Mesendoderm (in vitro differentiated cells): Measurements from ENCODE around the gene OGDH.

ENCODE experiments used
- DNase-seq: peaks from one replicate; pipeline ENCODE4 v3.0.0; 2013
- H2AK5ac ChIP-seq: 2 replicates; pipeline ENCODE4 v1.6.1; 2013; ENCODE audit warnings: low read length, inconsistent platforms
- H2BK120ac ChIP-seq: 2 replicates; pipeline ENCODE4 v1.6.1; 2013; ENCODE audit warnings: low read depth, mild to moderate bottlenecking, low read length, moderate library complexity, mixed read lengths
- H2BK15ac ChIP-seq: replicated peaks from 2 replicates; pipeline ENCODE4 v1.6.1; 2013; ENCODE audit warnings: low read depth, mild to moderate bottlenecking, moderate library complexity
- H2BK5ac ChIP-seq: 2 replicates; pipeline ENCODE4 v1.6.1; 2013; ENCODE audit warnings: low read length, inconsistent platforms
- H3K18ac ChIP-seq: 2 replicates; pipeline ENCODE4 v1.6.1; 2013; ENCODE audit warnings: mild to moderate bottlenecking, low read length, mixed read lengths
- H3K23ac ChIP-seq: one replicate; pipeline ENCODE4 v1.6.1; 2013; ENCODE audit warnings: low read length
- H3K27ac ChIP-seq: 2 replicates; pipeline ENCODE4 v1.5.1; 2013; ENCODE audit warnings: low read depth, mild to moderate bottlenecking, inconsistent platforms, low read length, moderate library complexity
- H3K27me3 ChIP-seq: 2 replicates; pipeline ENCODE4 v1.6.1; 2013; ENCODE audit warnings: low read length, control low read depth, mild to moderate bottlenecking, inconsistent platforms; ENCODE audit not compliant: insufficient read depth, poor library complexity
- H3K36me3 ChIP-seq: 2 replicates; pipeline ENCODE4 v1.6.1; 2013; ENCODE audit warnings: low read length, inconsistent platforms; ENCODE audit not compliant: control insufficient read depth, insufficient read depth
- H3K4ac ChIP-seq: one replicate; pipeline ENCODE4 v1.6.1; 2013; ENCODE audit warnings: low read depth, mild to moderate bottlenecking, low read length, moderate library complexity
- H3K4me1 ChIP-seq: 2 replicates; pipeline ENCODE4 v1.6.1; 2013; ENCODE audit warnings: low read depth, low read length, inconsistent platforms; ENCODE audit not compliant: control insufficient read depth
- H3K4me2 ChIP-seq: 2 replicates; pipeline ENCODE4 v1.6.1; 2013; ENCODE audit warnings: low read length
- H3K4me3 ChIP-seq: 2 replicates; pipeline ENCODE4 v1.5.1; 2013; ENCODE audit warnings: mild to moderate bottlenecking, low read length
- H3K56ac ChIP-seq: one replicate; pipeline ENCODE4 v1.6.1; 2013; ENCODE audit warnings: low read length
- H3K79me1 ChIP-seq: 2 replicates; pipeline ENCODE4 v1.6.1; 2013; ENCODE audit warnings: low read length, inconsistent platforms
- H3K79me2 ChIP-seq: 2 replicates; pipeline ENCODE4 v1.6.1; 2013; ENCODE audit warnings: mild to moderate bottlenecking, low read length; ENCODE audit not compliant: control insufficient read depth, insufficient read depth
- H3K9ac ChIP-seq: 2 replicates; pipeline ENCODE4 v1.6.1; 2013; ENCODE audit warnings: low read length, inconsistent platforms
- H4K5ac ChIP-seq: one replicate; pipeline ENCODE4 v1.6.1; 2013; ENCODE audit warnings: low read length
- H4K8ac ChIP-seq: one replicate; pipeline ENCODE4 v1.6.1; 2013; ENCODE audit warnings: low read depth, mild to moderate bottlenecking, control low read depth, low read length, moderate library complexity
- WGBS: extraction: QIAGEN DNeasy Blood & Tissue Kit; methylation state at CpG from one replicate; pipeline ENCODE4 v1.1.7; 2013; ENCODE audit warnings: low lambda C conversion rate, missing lambda C conversion rate; ENCODE audit not compliant: insufficient coverage; ENCODE audit errors: extremely low coverage; 5-methylcytosine and 5-hydroxymethylcytosine counted together

Gene OGDH

DNA sequence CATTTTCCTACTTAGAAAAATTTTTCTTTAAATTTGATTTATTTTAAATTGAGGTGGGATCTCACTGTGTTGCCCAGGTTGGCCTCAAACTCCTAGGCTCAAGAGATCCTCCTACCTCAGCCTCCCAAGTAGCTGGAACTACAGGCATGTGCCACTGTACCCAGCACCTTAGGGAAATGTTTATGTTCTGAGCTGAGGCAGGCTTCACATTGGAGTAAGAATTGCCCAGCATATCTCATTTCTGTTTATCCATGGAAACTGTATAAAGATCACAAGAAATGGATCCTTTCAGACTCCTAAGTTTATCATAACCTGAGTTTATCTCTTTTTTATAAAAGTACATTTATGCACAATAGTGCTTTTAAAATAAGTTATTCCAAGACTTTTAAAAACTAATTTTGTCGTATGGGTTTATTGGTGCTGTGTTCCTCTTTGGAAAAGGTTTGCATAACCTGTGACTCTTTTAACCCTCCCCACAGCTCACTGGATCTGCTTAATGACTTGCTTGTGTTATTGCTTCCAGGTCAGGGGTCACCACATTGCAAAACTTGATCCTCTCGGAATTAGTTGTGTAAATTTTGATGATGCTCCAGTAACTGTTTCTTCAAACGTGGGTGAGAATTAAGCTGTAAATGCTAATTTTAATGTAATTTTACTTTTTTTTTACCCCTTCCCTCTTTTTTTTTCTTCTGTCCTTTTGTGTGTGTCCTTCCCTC is 40.7 kb downstream of the OGDH start:
- Histone ChIP-seq H3K23ac (no peak overlapping the region), H3K36me3 (peaks cover 7% of the 10 kb centered on the region)
- no CpG with 5 or more reads among the region's 3 CpGs for WGBS

DNA sequence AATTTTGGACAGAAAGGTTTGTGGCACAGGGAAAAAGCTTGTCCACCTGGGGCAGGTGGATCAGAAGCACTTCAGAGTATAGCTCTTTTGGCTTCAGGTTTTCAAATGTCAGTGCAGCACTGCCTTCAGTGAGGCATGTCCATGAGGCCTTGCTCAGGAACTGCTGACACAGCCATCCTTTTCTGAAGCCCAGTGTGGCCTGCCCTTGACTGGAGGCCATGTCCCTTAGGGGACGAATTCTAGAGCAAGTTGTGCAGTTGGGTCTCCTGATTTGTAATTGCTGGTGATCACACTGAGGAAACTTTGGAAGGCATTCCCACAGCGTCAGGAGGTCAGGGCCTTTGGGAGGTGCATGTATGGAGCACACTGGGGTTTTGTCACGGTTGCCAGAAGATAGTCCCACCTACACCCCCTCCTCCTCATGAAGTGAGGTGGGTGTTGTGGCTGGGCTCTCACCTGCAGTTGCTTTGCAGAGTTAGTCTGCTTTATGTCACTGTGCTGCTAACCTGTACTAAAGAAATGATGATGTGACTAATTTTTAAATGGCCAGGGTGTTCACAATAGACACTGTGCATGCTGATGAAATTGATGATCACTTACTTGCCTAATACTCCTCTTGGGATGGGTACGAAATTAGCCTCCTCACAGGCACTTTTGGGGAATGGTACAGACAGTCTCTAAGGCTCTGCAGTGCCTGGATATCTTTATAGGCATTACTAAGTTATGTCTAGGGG is 41.7 kb downstream of the OGDH start:
- Histone ChIP-seq H2BK5ac (no peak overlapping the region), H4K8ac (no peak overlapping the region), H3K23ac (no peak overlapping the region), H3K4me3 (no peak overlapping the region), H4K5ac (no peak overlapping the region), H3K56ac (no peak overlapping the region), H3K4me1 (no peaks in the 10 kb centered on the region), H3K27ac (no peak overlapping the region), H3K9ac (no peak overlapping the region), H2AK5ac (no peak overlapping the region), H3K79me1 (no peaks in the 10 kb centered on the region), H3K79me2 (no peaks in the 10 kb centered on the region), H3K27me3 (no peaks in the 10 kb centered on the region), H2BK120ac (no peak overlapping the region), H3K18ac (no peak overlapping the region), H3K36me3 (peaks cover 7% of the 10 kb centered on the region), H3K4ac (no peak overlapping the region), H3K4me2 (no peak overlapping the region), H2BK15ac (no peak overlapping the region)
- DNase-seq: no peak
- no CpG with 5 or more reads among the region's 4 CpGs for WGBS

More for the DNA sequence above, 40.7 kb downstream of the OGDH start:
- DNase-seq: no peak
- Histone ChIP-seq H3K9ac (no peak overlapping the region), H3K4me3 (no peak overlapping the region), H3K4ac (no peak overlapping the region), H3K27me3 (no peaks in the 10 kb centered on the region), H4K8ac (no peak overlapping the region), H3K18ac (no peak overlapping the region), H2AK5ac (no peak overlapping the region), H2BK15ac (no peak overlapping the region), H3K27ac (no peak overlapping the region), H3K4me1 (no peaks in the 10 kb centered on the region), H3K79me1 (no peaks in the 10 kb centered on the region), H2BK120ac (no peak overlapping the region), H2BK5ac (no peak overlapping the region), H3K4me2 (no peak overlapping the region), H3K56ac (no peak overlapping the region), H4K5ac (no peak overlapping the region), H3K79me2 (no peaks in the 10 kb centered on the region)

GRCh38 chr7:44650242-44650641 is 43.8 kb downstream of the OGDH start:
- Histone ChIP-seq H4K8ac (no peak overlapping the region), H3K4me2 (no peak overlapping the region), H3K4ac (no peak overlapping the region), H2BK120ac (no peak overlapping the region), H3K79me2 (no peaks in the 10 kb centered on the region), H4K5ac (no peak overlapping the region), H3K27me3 (no peaks in the 10 kb centered on the region), H3K18ac (no peak overlapping the region), H3K4me3 (no peak overlapping the region), H2AK5ac (no peak overlapping the region), H3K79me1 (no peaks in the 10 kb centered on the region), H2BK15ac (no peak overlapping the region), H3K23ac (no peak overlapping the region), H3K56ac (no peak overlapping the region), H2BK5ac (no peak overlapping the region), H3K27ac (no peak overlapping the region), H3K4me1 (no peaks in the 10 kb centered on the region), H3K36me3 (peaks cover 9% of the 10 kb centered on the region), H3K9ac (no peak overlapping the region)
- no CpG with 5 or more reads among the region's 4 CpGs for WGBS
- no peak for DNase-seq

GRCh38 chr7:44650772-44651171 is 44.3 kb downstream of the OGDH start:
- H2BK120ac ChIP-seq: no peak overlapping the region
- H3K23ac ChIP-seq: no peak overlapping the region
- no peak overlapping the region for H4K5ac ChIP-seq
- H3K79me2 ChIP-seq: no peaks in the 10 kb centered on the region
- WGBS: no CpG with 5 or more reads among the region's 5 CpGs
- DNase-seq: no peak
- H2BK15ac ChIP-seq: no peak overlapping the region
- no peak overlapping the region for H3K9ac ChIP-seq
- H3K4me1 ChIP-seq: no peaks in the 10 kb centered on the region
- no peak overlapping the region for H3K4me3 ChIP-seq
- H3K79me1 ChIP-seq: no peaks in the 10 kb centered on the region
- peaks cover 9% of the 10 kb centered on the region for H3K36me3 ChIP-seq
- H4K8ac ChIP-seq: no peak overlapping the region
- H3K27me3 ChIP-seq: no peaks in the 10 kb centered on the region
- no peak overlapping the region for H2AK5ac ChIP-seq
- H3K4me2 ChIP-seq: no peak overlapping the region
- no peak overlapping the region for H3K27ac ChIP-seq
- H3K4ac ChIP-seq: no peak overlapping the region
- no peak overlapping the region for H3K56ac ChIP-seq
- no peak overlapping the region for H2BK5ac ChIP-seq
- no peak overlapping the region for H3K18ac ChIP-seq

DNA sequence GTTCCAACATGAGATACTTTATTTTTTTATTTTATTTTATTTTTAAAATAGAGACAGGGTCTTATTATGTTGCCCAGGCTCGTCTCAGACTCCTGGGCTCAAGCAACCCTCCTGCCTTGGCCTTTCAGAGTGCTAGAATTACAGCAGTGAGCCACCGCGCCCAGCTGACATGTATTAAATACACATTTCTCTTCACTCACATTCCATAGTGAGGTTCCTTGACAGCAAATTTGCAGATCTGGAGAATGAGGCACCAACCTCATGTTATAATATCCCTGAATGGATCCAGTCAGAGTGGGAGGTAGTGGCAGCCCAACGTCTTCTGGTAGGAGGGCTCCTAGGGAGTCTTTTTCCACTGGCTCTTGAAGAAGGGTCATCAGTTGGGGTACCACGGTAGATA is 46.1 kb downstream of the OGDH start:
- Histone ChIP-seq H2BK120ac (no peak overlapping the region), H3K27ac (no peak overlapping the region), H3K4ac (no peak overlapping the region), H2BK15ac (no peak overlapping the region), H3K9ac (no peak overlapping the region), H2AK5ac (no peak overlapping the region), H3K23ac (no peak overlapping the region), H4K5ac (no peak overlapping the region), H3K18ac (no peak overlapping the region), H4K8ac (no peak overlapping the region), H3K56ac (no peak overlapping the region), H3K79me2 (no peaks in the 10 kb centered on the region), H3K27me3 (no peaks in the 10 kb centered on the region), H3K4me3 (no peak overlapping the region), H3K4me2 (no peak overlapping the region), H2BK5ac (no peak overlapping the region), H3K79me1 (no peaks in the 10 kb centered on the region), H3K36me3 (peaks cover 9% of the 10 kb centered on the region), H3K4me1 (no peaks in the 10 kb centered on the region)
- WGBS: no CpG with 5 or more reads among the region's 5 CpGs
- no peak for DNase-seq
